HL-60/S4 treated with phorbol 12-myristate 13-acetate at 8.2 ng/mL for 4 days and 3 days (cell line): ENCODE data around the gene ABCA6.

ENCODE experiments used
- in situ Hi-C: fragments of 300-500 bp; cut with MboI; formaldehyde crosslinking; loops from 2 replicates; pipeline ENCODE4 v1.15.0; 2022; ENCODE audit warnings: low sequenced_read_pairs

Gene ABCA6

GRCh38 chr17:69143683-69144231 is 2.1 kb upstream of the ABCA6 start:
- in situ Hi-C loops = no loop called here

- in situ Hi-C loops = no loop called here
These were observed 1.5 kb upstream of the ABCA6 start for GRCh38 chr17:69143151-69143550.

DNA sequence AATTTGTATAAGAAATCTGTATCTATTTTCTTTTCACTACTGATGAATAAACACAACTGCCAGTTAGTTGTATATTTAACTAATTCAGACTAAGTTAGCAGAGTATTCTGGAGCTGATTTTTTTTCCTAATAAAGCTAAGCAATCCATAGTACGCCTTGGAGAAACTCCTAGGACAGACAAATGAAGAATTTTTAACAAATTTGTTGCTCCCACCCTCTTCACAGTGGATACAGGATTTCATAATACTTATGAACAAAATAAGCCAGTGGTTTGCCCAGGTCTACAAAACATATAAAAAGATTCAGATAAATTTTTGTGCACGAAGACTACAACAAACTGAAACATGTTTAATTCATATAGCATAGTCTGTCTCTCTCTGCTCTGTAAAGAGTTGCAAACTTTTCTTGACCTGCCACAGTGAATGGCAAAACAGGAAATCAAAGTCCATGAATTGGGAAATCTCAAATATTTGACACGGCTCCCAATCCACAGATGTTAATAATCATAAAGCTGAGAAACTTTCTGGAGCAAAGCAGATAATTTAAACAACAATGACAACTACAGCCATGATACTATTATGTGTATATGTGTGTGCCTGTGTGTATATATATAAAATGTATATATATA is 594 bp upstream of the ABCA6 start:
- in situ Hi-C loops = no loop called here

- in situ Hi-C loops = no loop called here
These were observed 7.6 kb downstream of the ABCA6 start for GRCh38 chr17:69134112-69134511.

DNA sequence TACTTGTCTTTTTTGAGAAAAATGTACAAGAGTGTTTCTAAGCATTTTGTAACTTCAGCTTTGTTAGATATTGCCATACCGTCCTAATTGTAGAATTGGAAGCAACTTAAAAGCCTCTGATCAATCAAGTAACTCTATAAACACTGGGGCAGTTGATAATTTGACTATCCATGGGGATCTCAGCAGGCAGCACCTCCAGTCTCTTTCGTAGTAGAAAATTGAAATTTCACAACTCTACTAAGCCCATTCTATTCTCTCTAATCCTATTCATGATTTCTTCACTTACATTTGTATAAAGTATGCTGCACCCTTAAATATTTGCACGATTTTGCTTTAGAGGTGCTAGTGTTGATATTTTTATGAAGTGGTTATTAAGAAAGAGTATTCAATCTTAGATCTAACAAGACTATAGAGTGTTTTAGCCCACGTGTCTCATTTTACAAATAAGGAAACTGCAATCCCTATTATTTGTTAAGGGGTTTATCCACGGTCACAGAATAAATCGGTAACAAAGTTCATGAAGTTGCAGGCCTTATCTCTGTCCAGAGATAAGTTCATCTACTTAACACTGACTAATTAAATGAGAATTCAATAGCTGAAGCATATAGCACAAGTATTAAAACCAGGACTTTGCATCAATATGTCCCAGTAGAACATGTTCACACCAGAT is 10.9 kb downstream of the ABCA6 start:
- in situ Hi-C loops = no loop called here

DNA sequence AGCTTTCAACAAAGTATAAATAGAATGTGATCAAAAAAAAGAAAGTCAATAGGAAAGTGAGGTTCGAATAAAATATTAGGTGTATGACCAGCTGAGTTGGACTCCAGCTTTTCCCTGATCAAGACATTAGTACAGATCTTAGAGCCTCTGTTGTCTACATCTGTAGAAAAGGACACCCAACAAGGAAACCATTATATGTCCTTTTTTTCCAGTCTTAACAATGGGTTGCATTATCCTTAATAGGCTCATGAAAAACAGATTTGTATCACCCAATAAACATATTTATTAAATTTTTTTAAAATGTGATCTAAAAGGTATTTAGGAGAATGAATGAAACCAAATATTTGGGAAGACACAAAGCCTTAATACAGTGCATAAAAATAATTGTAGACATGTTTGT is 18.1 kb downstream of the ABCA6 start:
- in situ Hi-C loops = no loop called here

DNA sequence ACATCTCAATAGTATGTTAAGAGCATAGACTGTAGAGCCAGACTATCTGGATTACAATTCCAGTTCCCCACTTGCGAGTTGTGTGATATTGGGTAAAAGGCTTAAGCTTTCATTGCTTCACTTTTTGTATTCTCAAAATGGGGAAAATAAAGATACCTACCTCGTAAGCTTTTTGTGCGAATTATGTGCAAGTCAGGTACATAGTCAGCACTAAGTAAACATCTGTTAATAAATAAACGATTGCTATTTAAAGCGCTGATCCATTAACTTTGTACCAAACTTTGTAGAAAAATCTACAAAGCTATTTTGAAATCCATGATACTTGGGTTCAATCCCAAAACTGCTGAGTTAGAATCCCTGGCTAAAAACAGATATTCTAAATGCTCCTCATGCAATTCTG is 19.6 kb downstream of the ABCA6 start:
- in situ Hi-C loops = no loop called here

DNA sequence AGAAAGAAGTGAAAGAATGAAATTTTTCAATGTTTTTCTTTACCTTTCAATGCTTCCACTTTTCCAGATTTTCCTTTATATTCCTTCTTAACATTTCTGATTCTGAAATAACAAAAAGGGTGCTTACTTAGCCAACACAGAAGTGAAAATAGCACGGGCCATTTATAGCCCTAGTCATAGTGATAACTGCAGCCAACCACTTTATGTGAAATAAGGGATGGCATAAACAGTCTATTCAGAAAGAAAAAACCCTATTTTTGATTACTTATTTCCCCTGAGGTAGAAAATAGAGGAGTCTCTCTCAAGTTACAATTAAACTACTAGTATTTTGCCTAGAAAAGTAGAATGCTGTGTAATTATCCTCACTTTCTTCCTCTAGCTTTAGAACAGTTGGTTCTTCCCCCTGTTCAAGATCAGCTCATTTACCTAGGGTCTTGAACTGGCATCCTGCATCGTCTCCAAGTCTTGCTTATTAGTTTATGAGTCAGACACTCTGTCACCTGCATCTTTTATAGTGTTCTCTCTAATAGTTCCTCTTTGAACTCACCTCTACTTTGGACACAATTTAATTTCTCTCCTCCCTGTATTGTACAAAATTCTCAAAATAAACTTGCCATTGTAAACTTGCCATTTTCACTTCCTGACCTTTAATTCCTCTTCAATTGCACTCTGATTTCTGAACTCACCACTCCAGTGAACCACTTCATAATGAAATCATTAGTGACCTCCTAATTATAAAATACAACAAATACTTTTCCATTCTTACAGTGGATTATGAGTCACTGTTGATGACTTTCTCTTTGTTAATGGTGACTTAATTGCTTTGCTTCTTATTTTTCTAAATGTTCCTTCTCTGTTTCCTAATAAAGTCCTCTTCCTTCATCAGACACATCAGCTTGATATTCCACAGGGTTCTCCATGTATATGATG is 23.6 kb downstream of the ABCA6 start:
- in situ Hi-C loops = no loop called here

- in situ Hi-C loops = no loop called here
These were observed 29.9 kb downstream of the ABCA6 start for GRCh38 chr17:69111794-69112193.

GRCh38 chr17:69105907-69106730 is 35.6 kb downstream of the ABCA6 start:
- in situ Hi-C loops = no loop called here

GRCh38 chr17:69103557-69104233 is 38.0 kb downstream of the ABCA6 start:
- in situ Hi-C loops = no loop called here

DNA sequence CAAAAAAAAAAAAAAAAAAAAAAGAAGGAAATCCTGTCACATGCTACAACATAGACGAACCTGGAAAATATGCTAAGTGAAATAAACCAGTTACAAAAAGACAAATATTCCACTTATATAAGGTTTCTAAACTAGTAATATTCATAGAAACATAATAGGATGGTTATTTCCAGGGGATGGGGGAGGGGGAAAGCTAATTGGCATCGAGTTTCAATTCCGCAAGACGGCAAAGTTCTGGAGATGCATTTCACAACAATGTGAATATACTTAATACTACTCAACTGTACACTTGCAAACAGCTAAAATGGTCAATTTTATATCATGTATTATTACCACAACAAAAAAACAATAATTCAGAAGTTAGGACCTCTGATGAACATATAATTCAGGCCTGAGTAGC is 43.1 kb downstream of the ABCA6 start:
- in situ Hi-C loops = no loop called here

GRCh38 chr17:69096541-69096940 is 45.2 kb downstream of the ABCA6 start:
- in situ Hi-C loops = no loop called here

GRCh38 chr17:69093995-69094394 is 47.7 kb downstream of the ABCA6 start:
- in situ Hi-C loops = no loop called here

DNA sequence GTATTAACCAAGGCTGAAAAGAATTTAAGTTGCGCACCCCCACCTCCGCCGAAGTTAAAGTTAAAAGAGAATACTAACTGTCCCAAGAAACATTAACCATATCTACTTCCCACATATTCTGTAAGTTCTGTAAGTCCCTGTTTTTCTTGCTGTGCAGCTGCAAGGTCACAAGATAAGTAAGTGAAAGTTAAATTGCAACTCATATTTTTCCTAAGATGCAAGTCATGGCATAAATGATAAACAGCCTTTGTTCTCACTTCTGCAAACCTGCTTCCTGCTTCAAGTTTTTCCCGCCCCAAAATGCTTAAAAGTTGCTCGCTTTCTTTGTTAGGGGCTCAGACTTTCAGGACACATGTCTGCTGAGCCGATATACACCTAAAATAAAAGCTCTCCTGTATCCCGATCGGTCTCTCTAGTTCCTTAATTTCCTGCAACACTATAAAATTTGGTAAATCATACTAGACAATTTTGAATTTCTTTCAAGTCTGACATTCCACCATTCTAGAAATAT is 48.4 kb downstream of the ABCA6 start:
- in situ Hi-C loops = no loop called here

GRCh38 chr17:69090365-69090764 is 51.3 kb downstream of the ABCA6 start:
- in situ Hi-C loops = no loop called here

DNA sequence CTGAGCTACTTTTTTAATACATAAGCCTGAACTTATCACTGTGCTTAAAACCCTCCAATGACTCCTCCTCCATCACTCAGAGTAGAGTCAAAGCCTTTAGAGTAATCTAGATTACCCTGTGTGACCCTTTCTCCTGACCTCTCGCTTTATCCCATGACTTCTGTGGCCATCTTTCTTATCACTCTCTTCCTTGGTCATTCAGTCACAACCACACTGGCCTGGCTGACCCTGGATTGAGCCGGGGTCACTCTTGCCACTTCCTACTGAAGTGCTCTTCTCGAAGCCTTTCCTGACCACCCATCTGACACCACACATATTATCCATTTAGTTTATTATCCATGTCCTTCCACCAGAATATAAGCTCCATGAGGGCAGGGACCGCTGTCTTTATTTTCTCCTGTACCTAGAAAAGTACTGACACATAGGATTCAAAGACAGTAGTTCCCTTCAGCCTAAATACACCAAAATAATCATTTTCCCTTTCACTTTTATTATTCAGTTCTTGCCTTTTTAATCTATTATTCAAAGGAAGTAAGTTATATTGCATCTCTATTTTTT is 53.0 kb downstream of the ABCA6 start:
- in situ Hi-C loops = no loop called here

DNA sequence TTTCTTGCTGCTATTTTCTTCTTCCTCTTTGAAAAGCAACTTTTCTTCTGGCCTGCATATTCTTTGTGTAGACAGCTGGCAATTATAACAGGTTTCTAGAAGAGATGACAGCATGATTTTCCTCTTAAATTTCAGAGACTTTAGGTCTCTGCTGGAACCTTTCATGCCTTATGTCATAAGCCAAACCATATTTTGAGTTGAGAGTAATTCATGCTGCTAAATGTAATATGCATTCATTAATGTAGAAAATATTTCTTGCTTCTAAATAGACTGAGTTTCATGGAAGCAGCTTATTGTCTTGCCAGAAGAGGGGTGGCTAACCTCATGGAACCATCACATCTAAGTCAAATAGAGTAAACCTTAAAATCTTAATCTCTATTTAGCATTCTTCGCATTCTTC is 55.1 kb downstream of the ABCA6 start:
- in situ Hi-C loops = no loop called here

DNA sequence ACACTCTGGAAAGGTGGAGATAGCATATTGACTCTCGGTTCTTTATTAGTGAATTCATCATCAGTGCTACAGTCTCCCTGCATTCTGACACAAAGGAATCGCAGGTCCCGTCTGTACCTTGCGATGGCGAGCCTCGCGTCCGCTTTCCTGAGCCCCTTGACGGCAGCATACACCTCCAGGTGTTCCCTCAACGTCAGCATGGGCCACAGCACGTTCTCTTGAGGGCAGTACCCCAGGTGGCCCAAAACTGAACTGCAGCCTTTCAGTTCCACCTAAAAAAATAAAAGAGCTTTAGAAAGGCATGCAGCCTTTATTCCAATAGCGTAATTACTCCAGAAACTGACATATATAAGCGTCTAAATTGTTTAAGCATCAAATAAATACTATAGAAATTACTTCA is 56.8 kb downstream of the ABCA6 start:
- in situ Hi-C loops = no loop called here

DNA sequence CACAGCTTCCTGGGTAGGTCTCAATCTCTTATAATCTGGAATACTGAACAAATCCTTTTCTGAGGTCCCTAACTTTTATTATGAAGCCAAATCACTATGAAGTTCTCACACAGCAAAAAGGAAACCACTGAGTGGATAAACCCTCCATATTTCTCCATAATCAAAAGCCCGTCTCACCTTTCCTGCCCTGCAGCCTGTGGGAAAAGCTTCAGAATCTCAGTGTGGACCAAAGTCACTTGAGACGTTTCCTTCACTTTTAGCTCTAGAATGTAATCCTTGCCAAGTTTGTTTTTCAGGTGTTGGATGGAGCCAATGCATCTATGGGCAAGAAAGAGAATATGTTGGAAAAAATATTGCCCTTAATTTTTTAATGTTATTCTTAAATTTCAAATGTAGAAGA is 59.0 kb downstream of the ABCA6 start:
- in situ Hi-C loops = no loop called here
